CD14-positive monocyte (primary cell): Measurements from ENCODE around the gene ITPR3. TPM values are rescaled to one million over a fixed set of nuclear protein-coding genes. Genes with fewer than 3 reads are reported as not detected.

ENCODE experiments used
- DNase-seq, 3 donors: peaks; one replicate each; pipeline ENCODE4 v3.0.0-alpha.2; 2011 to 2022
- H2AFZ ChIP-seq: 2 replicates; pipeline ENCODE4 v1.6.0; 2012; ENCODE audit warnings: mild to moderate bottlenecking, low read depth, low read length, inconsistent platforms; ENCODE audit not compliant: insufficient read depth, poor library complexity, severe bottlenecking
- H3K27ac ChIP-seq, 2 donors: 1 replicate in 1 of 2; 2 replicates in 1 of 2; pipeline ENCODE4 v1.5.1; 2012 to 2013; ENCODE audit warnings: low read length in 2 of 2, control low read depth in 1 of 2, inconsistent platforms in 1 of 2, low read depth in 1 of 2, mild to moderate bottlenecking in 1 of 2
- H3K27me3 ChIP-seq, 2 donors: one replicate each; pipeline versions ENCODE4 v1.6.0 to v1.6.1; 2011 to 2013; ENCODE audit warnings: low read length in 2 of 2; ENCODE audit not compliant: control insufficient read depth in 2 of 2, insufficient read depth in 2 of 2
- H3K36me3 ChIP-seq, 2 donors: replicated peaks in 1 of 2; 1 replicate in 1 of 2; 2 replicates in 1 of 2; pipeline versions ENCODE4 v1.5.1 to v1.6.1; 2012 to 2013; ENCODE audit warnings: low read length in 2 of 2, control low read depth in 1 of 2, inconsistent platforms in 1 of 2, mild to moderate bottlenecking in 1 of 2; ENCODE audit not compliant: insufficient read depth in 2 of 2, control insufficient read depth in 1 of 2
- H3K4me1 ChIP-seq, 2 donors: 1 replicate in 1 of 2; 2 replicates in 1 of 2; pipeline versions ENCODE4 v1.5.1 to v1.6.1; 2012 to 2013; ENCODE audit warnings: low read length in 2 of 2, control low read depth in 1 of 2, inconsistent platforms in 1 of 2, mild to moderate bottlenecking in 1 of 2, moderate library complexity in 1 of 2; ENCODE audit not compliant: insufficient read depth in 2 of 2, control insufficient read depth in 1 of 2
- H3K4me2 ChIP-seq: replicated peaks from 2 replicates; pipeline ENCODE3; 2012; ENCODE audit warnings: low read length, moderate library complexity, mild to moderate bottlenecking; ENCODE audit not compliant: poor library complexity, severe bottlenecking; ENCODE audit errors: extremely low read depth
- H3K4me3 ChIP-seq, 3 experiments: fragments of 200-600 bp in 1 of 3; sonication (generic) in 1 of 3; replicated peaks in 1 of 3; 1 replicate in 2 of 3; 2 replicates in 1 of 3; pipeline ENCODE4 v1.5.1; 2011 to 2013; ENCODE audit warnings: low read length in 3 of 3, mild to moderate bottlenecking in 3 of 3, control low read depth in 2 of 3, low read depth in 2 of 3, inconsistent platforms in 1 of 3, moderate library complexity in 1 of 3
- H3K79me2 ChIP-seq: 2 replicates; pipeline ENCODE4 v1.6.0; 2012; ENCODE audit warnings: mild to moderate bottlenecking, control low read depth, inconsistent platforms, low read length, moderate library complexity; ENCODE audit not compliant: insufficient read depth
- H3K9ac ChIP-seq: 2 replicates; pipeline ENCODE4 v1.6.0; 2017; ENCODE audit warnings: low read length, mild to moderate bottlenecking; ENCODE audit not compliant: insufficient read depth, poor library complexity, severe bottlenecking
- H3K9me3 ChIP-seq, 2 donors: replicated peaks in 1 of 2; 1 replicate in 1 of 2; 2 replicates in 1 of 2; pipeline versions ENCODE4 v1.5.1 to v1.6.1; 2012 to 2013; ENCODE audit warnings: low read length in 2 of 2, control low read depth in 1 of 2; ENCODE audit not compliant: control insufficient read depth in 1 of 2, insufficient read depth in 1 of 2
- H4K20me1 ChIP-seq: 2 replicates; pipeline ENCODE4 v1.6.0; 2012; ENCODE audit warnings: mild to moderate bottlenecking, low read length, control low read depth, moderate library complexity; ENCODE audit not compliant: insufficient read depth
- H3K27ac Mint-ChIP-seq, 7 donors: one replicate each; pipeline ENCODE4 v1.8.0; 2020; ENCODE audit warnings: mild to moderate bottlenecking in 7 of 7, mixed read lengths in 7 of 7, moderate library complexity in 6 of 7, inconsistent platforms in 2 of 7
- H3K27me3 Mint-ChIP-seq, 3 donors: one replicate each; pipeline ENCODE4 v1.8.0; 2021 to 2022; ENCODE audit warnings: low read depth in 3 of 3, mild to moderate bottlenecking in 3 of 3, mixed read lengths in 3 of 3, moderate library complexity in 3 of 3, inconsistent platforms in 1 of 3
- H3K36me3 Mint-ChIP-seq, 2 donors: one replicate each; pipeline ENCODE4 v1.8.0; 2020; ENCODE audit warnings: mixed read lengths in 2 of 2, inconsistent platforms in 1 of 2, mild to moderate bottlenecking in 1 of 2
- H3K4me1 Mint-ChIP-seq: one replicate; pipeline ENCODE4 v1.8.0; 2020; ENCODE audit warnings: mild to moderate bottlenecking, mixed read lengths
- H3K4me3 Mint-ChIP-seq, 2 donors: one replicate each; pipeline ENCODE4 v1.8.0; 2020; ENCODE audit warnings: mild to moderate bottlenecking in 2 of 2, mixed read lengths in 2 of 2, moderate library complexity in 1 of 2
- H3K9me3 Mint-ChIP-seq, 7 donors: one replicate each; pipeline ENCODE4 v1.8.0; 2020 to 2022; ENCODE audit warnings: mixed read lengths in 7 of 7, mild to moderate bottlenecking in 6 of 7, moderate library complexity in 6 of 7, inconsistent platforms in 2 of 7
- CTCF ChIP-seq: fragments of 200-600 bp; IDR thresholded peaks from one replicate; pipeline ENCODE4 v1.8.0; 2022; ENCODE audit warnings: antibody characterized with exemption, mild to moderate bottlenecking
- WGBS: methylation state at CpG from one replicate; pipeline ENCODE4 v1.1.5; 2013; ENCODE audit warnings: missing lambda C conversion rate; ENCODE audit not compliant: insufficient coverage; 5-methylcytosine and 5-hydroxymethylcytosine counted together
- intact Hi-C, 2 donors: fragments of 100-400 bp; cut with micrococcal nuclease; formaldehyde crosslinking; loops; one replicate each; pipeline versions ENCODE4 v1.15.0 to v1.15.1; 2023
- polyA plus RNA-seq, 3 donors: library from polyadenylated mRNA; depleted of rRNA in 1 of 3; unstranded in 2 of 3; stranded (reverse) in 1 of 3; fragments of 300-500 nt in 2 of 3; fragments of >200 nt in 1 of 3; fragmentation: Illumina TruSeq in 2 of 3; gene quantifications; 1 replicate in 2 of 3; 2 replicates in 1 of 3; pipeline ENCODE4 v1.2.3, GENCODE V29; 2012 to 2021
- small RNA-seq: library from RNA; depleted of rRNA; stranded (forward); fragments of <200 nt; gene quantifications from one replicate; pipeline ENCODE3, GENCODE V24; 2012; ENCODE audit warnings: low read depth; ENCODE audit not compliant: insufficient read length

Gene ITPR3
- polyA plus RNA-seq, 3 donors = 1.8 TPM; not detected in 2

GRCh38 chr6:33745548-33745947 lies 124.4 kb downstream of the ITPR3 start:
- H3K36me3 Mint-ChIP-seq = no peaks in the 10 kb centered on the region
- H3K27ac ChIP-seq = no peak overlapping the region
- no peaks in the 10 kb centered on the region for H3K79me2 ChIP-seq
- no peak overlapping the region for H3K27ac Mint-ChIP-seq
- H3K36me3 ChIP-seq = no peaks in the 10 kb centered on the region
- WGBS = 95% methylated on average over 6 of the region's 7 CpGs
- no peak overlapping the region for H3K4me2 ChIP-seq
- peaks cover 6% of the 10 kb centered on the region for H3K4me1 Mint-ChIP-seq
- peaks cover 0 to under 1% of the 10 kb centered on the region in 2 donors for H3K4me1 ChIP-seq
- no peak overlapping the region for H3K4me3 Mint-ChIP-seq
- H3K9me3 Mint-ChIP-seq = no peaks in the 10 kb centered on the region
- peaks cover 4 to 15% (median 4%) of the 10 kb centered on the region in 3 donors for H3K27me3 Mint-ChIP-seq
- no peak for DNase-seq
- no peak overlapping the region for H3K9ac ChIP-seq
- no peak for TF ChIP-seq CTCF
- no peaks in the 10 kb centered on the region for H4K20me1 ChIP-seq
- H2AFZ ChIP-seq = no peak overlapping the region
- H3K4me3 ChIP-seq = no peak overlapping the region
- intact Hi-C loops = no loop called here
- no peaks in the 10 kb centered on the region for H3K9me3 ChIP-seq
- no peaks in the 10 kb centered on the region for H3K27me3 ChIP-seq

Small RNAs within 50 kb of the gene (small RNA-seq; reads per million reads assigned to genes)
- not detected for gene MIR3934

Other genes starting within 250 kb of the ITPR3 start
- gene KIFC1, start 229.5 kb upstream of the ITPR3 start, polyA plus RNA-seq = under 1 TPM; 0.14 to 0.87 (median 0.68) TPM
- gene PHF1, start 210.3 kb upstream of the ITPR3 start, polyA plus RNA-seq = 10 to 100 TPM in 1 of 3 donors, 1 to 10 TPM in 2; 3.0 to 90.2 (median 3.5) TPM
- gene CUTA, start 203.2 kb upstream of the ITPR3 start, polyA plus RNA-seq = 100 to 1,000 TPM; 137 to 160 (median 153) TPM
- 1 to 10 TPM in 1 of 3 donors, not detected in 2; 4.0 TPM for gene SYNGAP1, start 201.3 kb upstream of the ITPR3 start, polyA plus RNA-seq
- gene ZBTB9, start 166.7 kb upstream of the ITPR3 start, polyA plus RNA-seq = 1 to 10 TPM in 2 of 3 donors, under 1 TPM in 1; 0.42 to 2.0 (median 1.1) TPM
- 10 to 100 TPM; 27.8 to 41.5 (median 34.0) TPM for gene BAK1, start 41.0 kb upstream of the ITPR3 start, polyA plus RNA-seq
- gene UQCC2, start 90.4 kb downstream of the ITPR3 start, polyA plus RNA-seq = 10 to 100 TPM; 10.3 to 39.3 (median 37.2) TPM
- not detected for gene IP6K3, start 125.6 kb downstream of the ITPR3 start, polyA plus RNA-seq
- 10 to 100 TPM; 11.4 to 59.5 (median 13.8) TPM for gene LEMD2, start 167.8 kb downstream of the ITPR3 start, polyA plus RNA-seq
- gene MLN, start 182.7 kb downstream of the ITPR3 start, polyA plus RNA-seq = not detected